HepG2 (cell line): ENCODE results near the gene TRNT1. TPM values are rescaled to one million over a fixed set of nuclear protein-coding genes. Genes with fewer than 3 reads are reported as not detected.

ENCODE experiments used
- BCL3 ChIP-seq: sonication (generic); formaldehyde crosslinking; IDR thresholded peaks from 2 replicates; pipeline ENCODE4 v1.5.1; 2020; ENCODE audit warnings: mild to moderate bottlenecking, missing genetic modification reagents, moderate library complexity
- CBX5 ChIP-seq: sonication (generic); formaldehyde crosslinking; IDR thresholded peaks from 2 replicates; pipeline ENCODE4 v1.4.0; 2020; ENCODE audit warnings: missing genetic modification reagents, borderline replicate concordance
- CENPT ChIP-seq: sonication (generic); formaldehyde crosslinking; IDR thresholded peaks from 2 replicates; pipeline ENCODE4 v1.8.0; 2022; ENCODE audit warnings: low read depth, mild to moderate bottlenecking, moderate library complexity, missing genetic modification reagents
- DR1 ChIP-seq: sonication (generic); formaldehyde crosslinking; IDR thresholded peaks from 2 replicates; pipeline ENCODE4 v1.8.0; 2021; ENCODE audit warnings: mild to moderate bottlenecking, missing genetic modification reagents, inconsistent platforms
- EHMT2 ChIP-seq: fragments of 200-600 bp; sonication (generic); IDR thresholded peaks from 2 replicates; pipeline ENCODE4 v1.7.0; 2017; ENCODE audit warnings: antibody characterized with exemption, low read depth, low read length, borderline replicate concordance
- HNF1A ChIP-seq, 2 experiments: sonication (generic) in 1 of 2; formaldehyde crosslinking in 1 of 2; IDR thresholded peaks; 2 replicates each; pipeline versions ENCODE4 v1.4.0 to v1.6.1; 2016 to 2020; ENCODE audit warnings: borderline replicate concordance in 1 of 2, low read depth in 1 of 2, mild to moderate bottlenecking in 1 of 2, missing genetic modification reagents in 1 of 2
- ISL2 ChIP-seq: sonication (generic); formaldehyde crosslinking; IDR thresholded peaks from 2 replicates; pipeline ENCODE4 v1.5.0; 2020; ENCODE audit warnings: missing genetic modification reagents
- MXI1 ChIP-seq: IDR thresholded peaks from 3 replicates; pipeline ENCODE4 v1.6.1; 2012; ENCODE audit warnings: low read depth, low read length, inconsistent platforms, borderline replicate concordance
- NFE2L1 ChIP-seq: sonication (generic); formaldehyde crosslinking; IDR thresholded peaks from 2 replicates; pipeline ENCODE4 v1.4.0; 2020; ENCODE audit warnings: missing genetic modification reagents, mild to moderate bottlenecking, borderline replicate concordance
- SP4 ChIP-seq: sonication (generic); formaldehyde crosslinking; IDR thresholded peaks from 2 replicates; pipeline ENCODE4 v1.8.1; 2023; ENCODE audit warnings: mild to moderate bottlenecking, missing genetic modification reagents
- WIZ ChIP-seq: sonication (generic); formaldehyde crosslinking; IDR thresholded peaks from 2 replicates; pipeline ENCODE4 v1.5.1; 2020; ENCODE audit warnings: mild to moderate bottlenecking, missing genetic modification reagents
- ZNF207 ChIP-seq: fragments of 450-650 bp; IDR thresholded peaks from 2 replicates; pipeline ENCODE4 v1.6.1; 2016; ENCODE audit warnings: antibody characterized with exemption, borderline replicate concordance
- ZNF260 ChIP-seq: sonication (generic); formaldehyde crosslinking; IDR thresholded peaks from 2 replicates; pipeline ENCODE4 v1.4.0; 2020; ENCODE audit warnings: missing genetic modification reagents, low read depth, mild to moderate bottlenecking, borderline replicate concordance
- ZNF441 ChIP-seq: sonication (generic); formaldehyde crosslinking; IDR thresholded peaks from 2 replicates; pipeline ENCODE4 v1.7.0; 2021; ENCODE audit warnings: missing genetic modification reagents, borderline replicate concordance
- ZNF496 ChIP-seq: sonication (generic); formaldehyde crosslinking; IDR thresholded peaks from 2 replicates; pipeline ENCODE4 v1.8.1; 2023; ENCODE audit warnings: mild to moderate bottlenecking, moderate library complexity, missing genetic modification reagents; ENCODE audit not compliant: insufficient replicate concordance
- ZNF724P ChIP-seq: sonication (generic); formaldehyde crosslinking; IDR thresholded peaks from 2 replicates; pipeline ENCODE4 v1.8.0; 2022; ENCODE audit warnings: missing genetic modification reagents, borderline replicate concordance
- ZSCAN5A ChIP-seq: sonication (generic); formaldehyde crosslinking; IDR thresholded peaks from 2 replicates; pipeline ENCODE4 v1.8.0; 2022; ENCODE audit warnings: mild to moderate bottlenecking, missing genetic modification reagents, borderline replicate concordance
- polyA plus RNA-seq, 8 experiments: library from polyadenylated mRNA; depleted of rRNA in 3 of 8; stranded (reverse) in 7 of 8; unstranded in 1 of 8; fragments of >200 nt; fragmentation: Illumina TruSeq in 4 of 8; extraction: Trizol in 4 of 8; gene quantifications; 2 replicates each; pipeline versions ENCODE4 v1.2.1 to v1.2.3, GENCODE V29; 2011 to 2016; ENCODE audit warnings: low read depth in 4 of 8, missing spikeins in 1 of 8, mixed read lengths in 1 of 8; ENCODE audit not compliant: insufficient read depth in 1 of 8
- total RNA-seq, 5 experiments: library from RNA; depleted of rRNA; stranded (reverse); fragments of >200 nt; fragmentation: Illumina TruSeq; extraction: Trizol; gene quantifications; 2 replicates each; pipeline ENCODE4 v1.2.3, GENCODE V29; 2016; ENCODE audit warnings: low read depth in 1 of 5
- TF ChIP-seq, protein P1 (sequence below): sonication (generic); formaldehyde crosslinking; IDR thresholded peaks from 2 replicates; pipeline ENCODE4 v1.5.0; 2020; ENCODE audit warnings: mild to moderate bottlenecking, missing genetic modification reagents, moderate library complexity

The TRNT1 gene
- total and polyA plus RNA-seq, 2 of the 13 experiments (the other 11 are each of a cell fraction or from before 2014, with no cell fraction given) = 9.4 to 27.7 TPM

- TF ChIP-seq, protein P1, sequence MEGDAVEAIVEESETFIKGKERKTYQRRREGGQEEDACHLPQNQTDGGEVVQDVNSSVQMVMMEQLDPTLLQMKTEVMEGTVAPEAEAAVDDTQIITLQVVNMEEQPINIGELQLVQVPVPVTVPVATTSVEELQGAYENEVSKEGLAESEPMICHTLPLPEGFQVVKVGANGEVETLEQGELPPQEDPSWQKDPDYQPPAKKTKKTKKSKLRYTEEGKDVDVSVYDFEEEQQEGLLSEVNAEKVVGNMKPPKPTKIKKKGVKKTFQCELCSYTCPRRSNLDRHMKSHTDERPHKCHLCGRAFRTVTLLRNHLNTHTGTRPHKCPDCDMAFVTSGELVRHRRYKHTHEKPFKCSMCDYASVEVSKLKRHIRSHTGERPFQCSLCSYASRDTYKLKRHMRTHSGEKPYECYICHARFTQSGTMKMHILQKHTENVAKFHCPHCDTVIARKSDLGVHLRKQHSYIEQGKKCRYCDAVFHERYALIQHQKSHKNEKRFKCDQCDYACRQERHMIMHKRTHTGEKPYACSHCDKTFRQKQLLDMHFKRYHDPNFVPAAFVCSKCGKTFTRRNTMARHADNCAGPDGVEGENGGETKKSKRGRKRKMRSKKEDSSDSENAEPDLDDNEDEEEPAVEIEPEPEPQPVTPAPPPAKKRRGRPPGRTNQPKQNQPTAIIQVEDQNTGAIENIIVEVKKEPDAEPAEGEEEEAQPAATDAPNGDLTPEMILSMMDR (CRISPR knock-in tag) = peak; percentile 97
- TF ChIP-seq ZNF496 (no peak), BCL3 (CRISPR knock-in tag) (peak; percentile 89), WIZ (CRISPR knock-in tag) (0 out of 2 replicates have a peak, but pooled peaks have one; percentile 40), ZNF441 (CRISPR knock-in tag) (peak; percentile 30; the same call in 1 of the 2 replicates), NFE2L1 (CRISPR knock-in tag) (no peak; the same call in 1 of the 2 replicates), ZNF260 (CRISPR knock-in tag) (no peak), ISL2 (peak; percentile 87), MXI1 (peak; percentile 57; the same call in 1 of the 3 replicates), SP4 (CRISPR knock-in tag) (peak; percentile 84; the same call in 1 of the 2 replicates), EHMT2 (no peak), CBX5 (peak; percentile 85; the same call in 1 of the 2 replicates), DR1 (CRISPR knock-in tag) (peak; percentile 82), ZNF724P (CRISPR knock-in tag) (peak; percentile 87; the same call in 1 of the 2 replicates), CENPT (no peak), ZNF207 (no peak), HNF1A (IDR thresholded peaks at IDR 0.05; ENCODE audit: low read depth) (no peak), HNF1A (CRISPR knock-in tag; IDR thresholded peaks at IDR 0.05; ENCODE audit: borderline replicate concordance) (peak; percentile 85; the same call in 1 of the 2 replicates), ZSCAN5A (CRISPR knock-in tag) (no peak)
Measured at GRCh38 chr3:3179407-3180094, 52.8 kb downstream of the TRNT1 start, which contains the start of gene CRBN (continued).
